Left colon (tissue), 2 donors: ENCODE measurements around the gene GINS2. TPM values are rescaled to one million over a fixed set of nuclear protein-coding genes. Genes with fewer than 3 reads are reported as not detected.

Experiments
- total RNA-seq, 2 donors: library from RNA; stranded (reverse); fragmentation: NEBNext Ultra II Directional; extraction: Animal tissue kit (Norgen Biotek cat#: 25700); gene quantifications; one replicate each; pipeline ENCODE4 v1.2.1, GENCODE V29; 2021
- donor health status: DM: no; HTN: no; CAD: no.
- donor health status: DM: yes; HTN: yes; CAD: no.

The GINS2 gene
- total RNA-seq, 2 donors from 2014 or later, result 3.2 to 5.1 TPM

Other genes with a start within 250 kb of the GINS2 start
- 100 to 1,000 TPM in 1 of 2 donors, 10 to 100 TPM in 1; 94.7 to 110 TPM for gene GSE1, start 75.6 kb downstream of the GINS2 start, total RNA-seq
- 1 to 10 TPM in 1 of 2 donors, under 1 TPM in 1; 0.52 to 1.6 TPM for gene C16orf74, start 62.1 kb upstream of the GINS2 start, total RNA-seq
- gene EMC8, start 110.6 kb upstream of the GINS2 start, total RNA-seq, result 10 to 100 TPM; 31.2 to 31.3 TPM
- 1,000 to 10,000 TPM; 1,115 to 1,368 TPM for gene COX4I1, start 110.7 kb upstream of the GINS2 start, total RNA-seq
- gene IRF8, start 210.2 kb upstream of the GINS2 start, total RNA-seq, result 10 to 100 TPM; 41.9 to 48.7 TPM